H1 (cell line): ENCODE measurements around the gene KLF5. TPM values are rescaled to one million over a fixed set of nuclear protein-coding genes. Genes with fewer than 3 reads are reported as not detected.

ENCODE experiments used
- CTCF ChIA-PET: fragments of 300-600 bp; sonication (Branson Sonifier 250); formaldehyde crosslinking; loops from one replicate; lab custom pipeline; 2021; ENCODE audit not compliant: partially characterized antibody; lab: Charles Lee
- POLR2A ChIA-PET: fragments of 300-600 bp; sonication (Branson Sonifier 250); formaldehyde crosslinking; loops from one replicate; lab custom pipeline; 2021; ENCODE audit warnings: inconsistent platforms; ENCODE audit not compliant: partially characterized antibody; lab: Charles Lee
- DNase-seq, 2 experiments: peaks; one replicate each; pipeline versions ENCODE4 v3.0.0 to v3.0.0-alpha.2; 2010 to 2022; ENCODE audit warnings: low spot score in 2 of 2, low read depth in 1 of 2, mixed read lengths in 1 of 2
- FAIRE-seq: peaks from 2 replicates; lab custom pipeline; 2011; peaks lifted over from hg19 to GRCh38; lab: Jason Lieb, UNC
- H2AFZ ChIP-seq: 2 replicates; pipeline ENCODE4 v1.8.1; 2012; ENCODE audit warnings: low read length, inconsistent platforms
- H2AK5ac ChIP-seq: 2 replicates; pipeline ENCODE4 v1.6.1; 2013; ENCODE audit warnings: low read depth, low read length
- H2BK120ac ChIP-seq: replicated peaks from 2 replicates; pipeline ENCODE3; 2013; ENCODE audit warnings: low read depth, low read length, inconsistent platforms
- H2BK12ac ChIP-seq: 2 replicates; pipeline ENCODE4 v1.6.1; 2013; ENCODE audit warnings: low read depth, low read length
- H2BK15ac ChIP-seq: 2 replicates; pipeline ENCODE4 v1.6.1; 2013; ENCODE audit warnings: low read length
- H2BK20ac ChIP-seq: 2 replicates; pipeline ENCODE4 v1.6.1; 2013; ENCODE audit warnings: low read length
- H2BK5ac ChIP-seq: 2 replicates; pipeline ENCODE4 v1.6.1; 2013; ENCODE audit warnings: low read depth, low read length
- H3K14ac ChIP-seq: 2 replicates; pipeline ENCODE4 v1.6.1; 2013; ENCODE audit warnings: inconsistent platforms; ENCODE audit not compliant: insufficient read length
- H3K18ac ChIP-seq: 2 replicates; pipeline ENCODE4 v1.6.1; 2013; ENCODE audit warnings: low read length; ENCODE audit errors: extremely low read depth
- H3K23ac ChIP-seq: 2 replicates; pipeline ENCODE4 v1.6.1; 2013; ENCODE audit warnings: inconsistent platforms; ENCODE audit not compliant: insufficient read length
- H3K23me2 ChIP-seq: 2 replicates; pipeline ENCODE4 v1.6.1; 2013; ENCODE audit warnings: low read depth, low read length
- H3K27ac ChIP-seq: 2 replicates; pipeline ENCODE4 v1.6.1; 2011; ENCODE audit warnings: low read depth, low read length, inconsistent platforms
- H3K27me3 ChIP-seq, 4 experiments: replicated peaks in 1 of 4; 1 replicate in 1 of 4; 2 replicates in 3 of 4; pipeline versions ENCODE4 v1.6.1 to v1.8.1; 2011 to 2013; ENCODE audit warnings: low read length in 3 of 4, mild to moderate bottlenecking in 3 of 4, inconsistent platforms in 2 of 4, mixed read lengths in 2 of 4, moderate library complexity in 1 of 4; ENCODE audit not compliant: control insufficient read depth in 3 of 4, insufficient read depth in 3 of 4; ENCODE audit errors: extremely low read depth in 1 of 4
- H3K36me3 ChIP-seq, 4 experiments: 2 replicates each; pipeline versions ENCODE4 v1.6.1 to v1.8.1; 2011 to 2013; ENCODE audit warnings: mild to moderate bottlenecking in 4 of 4, low read length in 3 of 4, moderate library complexity in 2 of 4, control low read depth in 1 of 4, inconsistent platforms in 1 of 4; ENCODE audit not compliant: insufficient read depth in 4 of 4, control insufficient read depth in 2 of 4
- H3K4ac ChIP-seq: replicated peaks from 2 replicates; pipeline ENCODE3; 2013; ENCODE audit warnings: low read length, low read depth, mixed read lengths, inconsistent platforms; ENCODE audit not compliant: insufficient read length
- H3K4me1 ChIP-seq, 4 experiments: replicated peaks in 1 of 4; 1 replicate in 1 of 4; 2 replicates in 3 of 4; pipeline versions ENCODE4 v1.6.1 to v1.8.1; 2011 to 2013; ENCODE audit warnings: low read length in 3 of 4, inconsistent platforms in 2 of 4, mixed read lengths in 1 of 4; ENCODE audit not compliant: insufficient read depth in 4 of 4, control insufficient read depth in 3 of 4
- H3K4me2 ChIP-seq, 2 experiments: 2 replicates each; pipeline versions ENCODE4 v1.6.1 to v1.8.1; 2011 to 2013; ENCODE audit warnings: low read depth in 2 of 2, low read length in 2 of 2, control low read depth in 1 of 2, inconsistent platforms in 1 of 2, mild to moderate bottlenecking in 1 of 2; ENCODE audit not compliant: insufficient read depth in 1 of 2
- H3K4me3 ChIP-seq, 4 experiments: fragments of 200-600, 300-600 bp in 1 of 4; sonication (generic), shearing (Covaris generic), sonication (Bioruptor Twin) in 1 of 4; 2 replicates each; pipeline versions ENCODE4 v1.5.1 to v1.8.1; 2011 to 2016; ENCODE audit warnings: low read length in 4 of 4, low read depth in 3 of 4, control low read depth in 2 of 4, inconsistent platforms in 2 of 4, mild to moderate bottlenecking in 2 of 4, mixed read lengths in 1 of 4, moderate library complexity in 1 of 4; ENCODE audit not compliant: insufficient read depth in 2 of 4; ENCODE audit errors: extremely low read depth in 1 of 4
- H3K56ac ChIP-seq: replicated peaks from 2 replicates; pipeline ENCODE3; 2013; ENCODE audit warnings: low read depth, mild to moderate bottlenecking, mixed read lengths, low read length, inconsistent platforms; ENCODE audit not compliant: insufficient read length
- H3K79me1 ChIP-seq: 2 replicates; pipeline ENCODE4 v1.6.1; 2013; ENCODE audit warnings: low read depth, low read length, control low read depth
- H3K79me2 ChIP-seq, 2 experiments: 2 replicates each; pipeline versions ENCODE4 v1.6.1 to v1.8.1; 2012 to 2013; ENCODE audit warnings: low read length in 2 of 2, mild to moderate bottlenecking in 2 of 2, inconsistent platforms in 1 of 2; ENCODE audit not compliant: insufficient read depth in 2 of 2, control insufficient read depth in 1 of 2
- H3K9ac ChIP-seq, 4 experiments: replicated peaks in 1 of 4; 1 replicate in 1 of 4; 2 replicates in 3 of 4; pipeline versions ENCODE4 v1.6.1 to v1.8.1; 2011 to 2013; ENCODE audit warnings: low read depth in 3 of 4, low read length in 3 of 4, control low read depth in 2 of 4, mild to moderate bottlenecking in 2 of 4, moderate library complexity in 2 of 4, inconsistent platforms in 1 of 4; ENCODE audit errors: extremely low read depth in 1 of 4
- H3K9me3 ChIP-seq, 2 experiments: 2 replicates each; pipeline versions ENCODE4 v1.6.1 to v1.8.1; 2012 to 2013; ENCODE audit warnings: mild to moderate bottlenecking in 2 of 2, moderate library complexity in 2 of 2, control low read depth in 1 of 2, inconsistent platforms in 1 of 2, low read depth in 1 of 2, low read length in 1 of 2, mixed read lengths in 1 of 2; ENCODE audit not compliant: insufficient read depth in 2 of 2
- H4K20me1 ChIP-seq, 2 experiments: replicated peaks in 1 of 2; 2 replicates each; pipeline versions ENCODE3 to v1.8.1; 2011 to 2013; ENCODE audit warnings: inconsistent platforms in 2 of 2, low read length in 2 of 2, mild to moderate bottlenecking in 1 of 2; ENCODE audit not compliant: insufficient read depth in 2 of 2, control insufficient read depth in 1 of 2
- H4K5ac ChIP-seq: 2 replicates; pipeline ENCODE4 v1.6.1; 2013; ENCODE audit warnings: low read length, low read depth, mixed read lengths, inconsistent platforms; ENCODE audit not compliant: insufficient read length
- H4K8ac ChIP-seq: 2 replicates; pipeline ENCODE4 v1.8.0; 2013; ENCODE audit warnings: mild to moderate bottlenecking, moderate library complexity, low read length, inconsistent platforms; ENCODE audit not compliant: insufficient read depth; ENCODE audit errors: extremely low read depth
- H4K91ac ChIP-seq: replicated peaks from 2 replicates; pipeline ENCODE3; 2013; ENCODE audit warnings: low read length, mixed read lengths, inconsistent platforms; ENCODE audit not compliant: insufficient read length
- ASH2L ChIP-seq: fragments of 200-600, 300-600 bp; sonication (generic); IDR thresholded peaks from one replicate; pipeline ENCODE4 v1.7.1; 2017; ENCODE audit warnings: low read length
- CBX8 ChIP-seq: fragments of 300-800, 300-1000 bp; sonication (generic); IDR thresholded peaks from 2 replicates; pipeline ENCODE4 v1.7.1; 2016; ENCODE audit warnings: low read depth, low read length, borderline replicate concordance
- CEBPB ChIP-seq: IDR thresholded peaks from 2 replicates; pipeline ENCODE4 v1.6.1; 2012; ENCODE audit warnings: low read depth, low read length
- JUND ChIP-seq: IDR thresholded peaks from 2 replicates; pipeline ENCODE4 v1.6.1; 2011; ENCODE audit warnings: mild to moderate bottlenecking, improper control_type of control experiment, low read length
- RAD21 ChIP-seq, 2 experiments: IDR thresholded peaks in 1 of 2; conservative IDR thresholded peaks in 1 of 2; 2 replicates each; pipeline ENCODE4 v1.6.1; 2011; ENCODE audit warnings: low read depth in 2 of 2, low read length in 2 of 2, improper control_type of control experiment in 1 of 2, inconsistent platforms in 1 of 2, mild to moderate bottlenecking in 1 of 2, moderate library complexity in 1 of 2
- RXRA ChIP-seq: IDR thresholded peaks from 2 replicates; pipeline ENCODE4 v1.6.1; 2011; ENCODE audit warnings: low read depth, mild to moderate bottlenecking, low read length, moderate library complexity; ENCODE audit not compliant: insufficient read depth
- SIN3A ChIP-seq, 2 experiments: IDR thresholded peaks in 1 of 2; conservative IDR thresholded peaks in 1 of 2; 2 replicates each; pipeline ENCODE4 v1.6.1; 2011 to 2012; ENCODE audit warnings: low read length in 2 of 2, improper control_type of control experiment in 1 of 2, low read depth in 1 of 2, mild to moderate bottlenecking in 1 of 2
- SIRT6 ChIP-seq: IDR thresholded peaks from one replicate; pipeline ENCODE4 v1.7.1; 2012; ENCODE audit warnings: low read length, inconsistent platforms
- TEAD4 ChIP-seq: IDR thresholded peaks from 2 replicates; pipeline ENCODE4 v1.6.1; 2012; ENCODE audit warnings: low read depth, low read length, inconsistent platforms, mixed read lengths
- YY1 ChIP-seq: IDR thresholded peaks from 2 replicates; pipeline ENCODE4 v1.6.1; 2011; ENCODE audit warnings: low read depth, mild to moderate bottlenecking, low read length
- WGBS, 2 experiments: shearing (Covaris generic) in 1 of 2; methylation state at CpG; one replicate each; pipeline versions ENCODE4 v1.1.6 to v1.1.7; 2013 to 2015; ENCODE audit warnings: low lambda C conversion rate in 2 of 2, mixed read lengths in 2 of 2, inconsistent platforms in 1 of 2, low coverage in 1 of 2, missing lambda C conversion rate in 1 of 2; ENCODE audit not compliant: insufficient replicate concordance in 2 of 2, insufficient coverage in 1 of 2, insufficient read length in 1 of 2; ENCODE audit errors: extremely low coverage in 1 of 2, missing lambda C conversion rate in 1 of 2; 5-methylcytosine and 5-hydroxymethylcytosine counted together
- polyA plus RNA-seq, 7 experiments: library from polyadenylated mRNA; depleted of rRNA in 3 of 7; stranded (reverse) in 5 of 7; unstranded in 2 of 7; fragments of >200 nt in 5 of 7; fragments of 200-250 nt in 2 of 7; gene quantifications; 1 replicate in 5 of 7; 2 replicates in 1 of 7; 4 replicates in 1 of 7; pipeline versions ENCODE4 v1.2.1 to v1.2.3, GENCODE V29; 2011 to 2013; ENCODE audit warnings: missing spikeins in 2 of 7, mixed read lengths in 2 of 7
- total RNA-seq: library from RNA; stranded (reverse); fragmentation: NEBNext Ultra II Directional; extraction: Animal tissue kit (Norgen Biotek cat#: 25700); gene quantifications from 2 replicates; pipeline ENCODE4 v1.2.1, GENCODE V29; 2021

Gene KLF5
- total and polyA plus RNA-seq, 2 of the 8 experiments (the other 6 are each of a cell fraction or from before 2014, with no cell fraction given) = 1.2 to 2.3 TPM

- no peak overlapping the region for H3K18ac ChIP-seq
- H3K23me2 ChIP-seq = no peaks in the 10 kb centered on the region
- H3K4me2 ChIP-seq = no peak overlapping the region
- no peak overlapping the region for H3K4me3 ChIP-seq
- no peak overlapping the region for H3K56ac ChIP-seq
- no peak overlapping the region for H4K8ac ChIP-seq
- no peak overlapping the region for H3K23ac ChIP-seq
- FAIRE-seq (no peak), DNase-seq (no peak)
- ChIA-PET POLR2A (interaction anchor here (0.6 kb wide), 1 partner anchor 22 kb away, joined by 3 read pairs; no protein-coding TSS in a partner anchor), CTCF (interaction anchor here (0.8 kb wide), 1 partner anchor 207 kb away, joined by 3 read pairs; no protein-coding TSS in a partner anchor)
- H2AK5ac ChIP-seq = no peak overlapping the region
- H2BK5ac ChIP-seq = no peak overlapping the region
- no peaks in the 10 kb centered on the region for H3K4me1 ChIP-seq
- H3K27ac ChIP-seq = no peak overlapping the region
- H3K36me3 ChIP-seq = no peaks in the 10 kb centered on the region
- H4K20me1 ChIP-seq = no peaks in the 10 kb centered on the region
- WGBS, 2 experiments = 77% methylated on average over 1 of the region's 1 CpG; no CpG with 5 or more reads in 1 of the 2 experiments
- no peak overlapping the region for H2BK15ac ChIP-seq
- H4K5ac ChIP-seq = no peak overlapping the region
- H3K79me1 ChIP-seq = no peaks in the 10 kb centered on the region
- no peaks in the 10 kb centered on the region for H3K79me2 ChIP-seq
- H3K9ac ChIP-seq = no peak overlapping the region
- H3K27me3 ChIP-seq = no peaks in the 10 kb centered on the region
- no peak overlapping the region for H2AFZ ChIP-seq
- H3K14ac ChIP-seq = no peak overlapping the region
- no peak overlapping the region for H2BK20ac ChIP-seq
- TF ChIP-seq RAD21 (IDR thresholded peaks at IDR 0.05 in 1 of 2, conservative IDR thresholded peaks at IDR 0.05 in 1 of 2; ENCODE audit: low read depth in 2 of 2, low read length in 2 of 2) (no peak), JUND (no peak), SIRT6 (no peak), ASH2L (no peak), CBX8 (no peak), RXRA (no peak), YY1 (no peak), TEAD4 (no peak), SIN3A (conservative IDR thresholded peaks at IDR 0.05 in 1 of 2, IDR thresholded peaks at IDR 0.05 in 1 of 2; ENCODE audit: low read depth in 1 of 2, low read length in 2 of 2) (no peak), CEBPB (no peak)
- no peak overlapping the region for H4K91ac ChIP-seq
- H2BK120ac ChIP-seq = no peak overlapping the region
- no peaks in the 10 kb centered on the region for H3K9me3 ChIP-seq
- H2BK12ac ChIP-seq = no peak overlapping the region
- no peak overlapping the region for H3K4ac ChIP-seq
Measured at GRCh38 chr13:73018336-73018735, 40.5 kb upstream of the KLF5 start.
